ENCODE measurements around the gene RNF138.
"Not testable (repeated sequence)": the region's sequence is repeated elsewhere in the genome, so short reads cannot be mapped to it uniquely, and the experiment has no call there.

Gene RNF138

DNA sequence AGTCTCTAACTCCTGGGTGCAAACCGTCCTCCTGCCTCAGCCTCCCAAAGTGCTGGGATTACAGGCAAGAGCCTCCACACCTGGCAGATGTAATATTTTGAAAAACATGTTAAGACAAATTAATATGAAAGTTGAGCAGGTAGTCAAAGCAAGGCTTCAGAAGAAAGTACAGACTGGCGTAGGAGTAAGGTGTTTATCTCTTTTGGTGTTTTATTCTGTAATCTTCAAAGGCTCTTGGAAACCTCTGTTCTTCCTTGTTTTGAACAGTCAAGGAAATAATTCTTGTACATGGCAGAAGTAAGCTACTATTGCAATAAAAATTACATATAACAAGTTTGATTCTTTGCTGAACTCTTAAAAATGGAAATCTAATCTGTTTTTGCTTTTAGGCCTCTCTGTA lies 5.3 kb downstream of the RNF138 start:
- DNase-seq: no peak

DNA sequence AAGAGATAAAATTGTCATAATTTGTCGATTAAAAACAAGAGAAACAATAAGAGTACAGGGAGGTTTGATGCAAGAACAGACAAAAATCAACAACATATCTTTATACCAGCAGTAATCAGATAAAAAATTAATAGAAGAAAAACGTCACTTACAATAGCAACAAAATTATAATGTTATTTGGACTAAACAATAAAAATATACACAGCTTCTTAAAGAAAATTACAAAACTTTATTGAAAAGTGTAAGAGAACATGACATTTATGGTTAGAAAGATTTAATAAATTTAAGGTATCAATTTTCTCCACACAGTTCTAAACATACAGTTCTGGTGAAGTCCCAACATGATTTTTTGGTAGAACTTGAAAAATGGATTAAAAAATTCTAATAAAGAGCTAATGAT lies 12.8 kb downstream of the RNF138 start:
- no peak for DNase-seq

DNA sequence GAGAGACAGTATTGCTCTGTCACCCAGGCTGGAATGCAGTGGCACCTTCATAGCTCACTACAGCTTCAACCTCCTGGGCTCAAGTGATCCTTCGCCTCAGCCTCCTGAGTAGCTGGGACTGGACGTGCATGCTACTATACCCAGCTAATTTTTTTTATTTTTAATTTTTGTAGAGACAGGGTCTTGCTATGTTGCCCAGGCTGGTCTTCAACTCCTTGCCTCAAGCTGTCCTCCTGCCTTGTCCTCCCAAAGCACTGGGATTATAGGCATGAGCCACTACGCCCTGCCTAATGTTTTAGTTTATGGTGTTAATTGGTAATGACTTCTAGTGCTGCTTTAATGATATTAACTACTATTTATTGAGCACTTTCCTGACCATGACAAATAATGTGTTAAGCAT lies 18.3 kb downstream of the RNF138 start:
- DNase-seq: no peak

DNA sequence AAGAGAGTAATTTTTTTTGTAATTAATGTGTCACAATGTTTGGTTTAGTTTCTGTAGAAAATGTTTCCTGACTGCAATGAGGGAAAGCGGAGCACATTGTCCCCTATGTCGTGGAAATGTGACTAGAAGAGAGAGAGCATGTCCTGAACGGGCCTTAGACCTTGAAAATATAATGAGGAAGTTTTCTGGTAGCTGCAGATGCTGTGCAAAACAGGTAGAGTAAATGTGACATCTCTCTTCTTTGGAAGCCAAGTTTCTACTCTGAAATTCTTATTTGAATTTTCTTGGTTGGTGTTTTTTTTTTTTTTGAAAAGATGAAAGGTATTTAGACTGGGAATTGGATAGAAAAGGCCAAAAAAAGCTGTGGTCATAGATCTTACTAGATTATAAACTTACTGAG lies 20.0 kb downstream of the RNF138 start:
- DNase-seq: no peak

DNA sequence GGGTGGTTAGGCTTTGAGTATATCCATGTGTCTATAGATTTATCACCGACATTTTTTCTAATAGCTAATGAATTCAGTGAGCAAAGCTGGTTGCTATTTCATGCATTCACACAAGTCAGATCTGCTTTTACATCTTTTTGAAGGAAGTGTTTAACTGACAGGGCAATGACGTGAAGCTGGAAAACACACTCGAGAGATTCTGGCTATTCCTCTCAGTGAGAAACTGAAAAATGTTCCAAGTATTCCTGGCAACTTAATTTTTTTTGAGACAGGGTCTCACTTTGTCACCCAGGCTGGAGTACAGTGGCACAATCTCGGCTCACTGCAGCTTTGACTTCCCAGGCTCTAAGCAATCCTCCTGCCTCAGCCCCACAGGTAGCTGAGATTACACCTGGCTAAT lies 21.2 kb downstream of the RNF138 start:
- no peak for DNase-seq

DNA sequence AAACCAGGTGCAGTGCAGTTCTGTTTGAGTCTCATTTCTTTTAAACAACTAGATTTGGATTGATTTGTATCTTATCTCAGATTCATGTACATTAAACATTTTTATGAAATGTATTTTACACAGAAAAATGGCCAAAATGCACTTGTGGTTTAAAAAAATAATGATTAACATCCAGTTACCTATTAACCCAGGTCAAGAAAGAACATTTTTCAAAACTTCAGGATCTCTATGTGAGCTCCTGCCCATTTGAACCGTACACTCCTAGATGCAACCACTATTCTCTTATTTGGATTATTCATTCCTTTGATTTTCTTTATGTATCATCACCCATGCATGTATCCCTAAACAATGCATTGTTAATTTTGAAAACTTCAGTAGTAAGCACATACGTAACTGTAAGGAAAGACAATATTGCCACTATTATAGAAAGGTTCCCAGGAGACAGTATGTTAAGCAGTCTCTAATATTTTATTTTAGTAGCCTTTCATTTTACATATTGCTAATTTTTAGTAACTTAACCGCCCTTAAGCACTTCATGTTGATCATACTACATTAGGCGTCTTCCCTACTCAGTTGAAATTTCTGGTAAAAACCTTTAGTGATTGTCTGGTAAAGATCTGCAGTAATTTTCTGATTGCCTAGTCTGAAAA lies 22.7 kb downstream of the RNF138 start:
- no peak for DNase-seq

DNA sequence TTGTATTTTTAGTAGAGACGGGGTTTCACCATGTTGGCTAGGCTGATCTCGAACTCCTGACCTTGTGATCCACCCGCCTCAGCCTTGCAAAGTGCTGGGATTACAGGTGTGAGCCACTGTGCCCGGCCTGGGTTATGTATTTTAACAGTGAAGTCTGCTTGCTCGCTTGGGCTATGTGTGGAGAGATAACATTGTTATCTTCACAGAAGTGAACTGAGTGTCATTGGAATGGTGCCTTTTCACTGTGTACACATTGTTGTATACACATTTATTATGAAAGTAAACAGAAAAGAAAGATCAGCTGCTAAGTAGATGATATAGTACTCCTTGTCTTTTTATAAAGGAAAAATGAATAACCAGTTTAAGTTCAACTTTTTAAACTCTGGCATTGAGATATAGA lies 30.4 kb downstream of the RNF138 start:
- DNase-seq: no peak

DNA sequence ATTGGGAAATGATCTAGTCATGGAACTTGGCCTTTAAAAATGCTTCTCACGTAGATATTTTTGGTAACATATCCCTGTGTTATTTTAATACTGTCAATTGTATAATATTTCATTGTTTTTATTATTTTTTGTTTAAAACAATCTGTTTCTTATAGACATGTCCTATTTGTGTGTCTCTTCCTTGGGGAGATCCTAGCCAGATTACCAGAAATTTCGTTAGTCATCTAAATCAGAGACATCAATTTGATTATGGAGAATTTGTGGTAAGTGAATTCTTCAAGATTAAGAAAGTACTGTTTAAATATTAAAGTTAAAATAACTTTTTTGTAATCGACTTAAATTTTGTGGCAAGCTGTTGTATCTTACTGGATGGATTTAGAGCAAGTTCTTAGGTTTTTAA lies 34.9 kb downstream of the RNF138 start:
- no peak for DNase-seq

DNA sequence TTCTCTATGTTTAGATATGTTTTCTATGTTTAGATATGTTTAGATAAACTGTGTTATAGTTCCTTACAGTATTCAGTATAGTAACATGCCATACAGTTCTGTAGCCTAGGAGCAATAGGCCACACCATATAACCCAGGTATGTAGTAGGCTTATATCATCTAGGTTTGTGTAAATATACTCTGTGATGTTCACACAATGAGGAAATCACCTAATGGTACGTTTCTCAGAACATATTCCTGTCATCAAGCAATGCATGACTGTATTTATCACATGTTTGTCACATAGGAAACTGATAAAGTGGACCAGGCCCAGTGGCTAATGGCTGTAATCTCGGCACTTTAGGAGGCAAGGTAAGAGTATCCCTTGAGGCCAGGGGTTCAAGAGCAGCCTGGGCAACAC lies 44.0 kb downstream of the RNF138 start:
- no peak for DNase-seq

DNA sequence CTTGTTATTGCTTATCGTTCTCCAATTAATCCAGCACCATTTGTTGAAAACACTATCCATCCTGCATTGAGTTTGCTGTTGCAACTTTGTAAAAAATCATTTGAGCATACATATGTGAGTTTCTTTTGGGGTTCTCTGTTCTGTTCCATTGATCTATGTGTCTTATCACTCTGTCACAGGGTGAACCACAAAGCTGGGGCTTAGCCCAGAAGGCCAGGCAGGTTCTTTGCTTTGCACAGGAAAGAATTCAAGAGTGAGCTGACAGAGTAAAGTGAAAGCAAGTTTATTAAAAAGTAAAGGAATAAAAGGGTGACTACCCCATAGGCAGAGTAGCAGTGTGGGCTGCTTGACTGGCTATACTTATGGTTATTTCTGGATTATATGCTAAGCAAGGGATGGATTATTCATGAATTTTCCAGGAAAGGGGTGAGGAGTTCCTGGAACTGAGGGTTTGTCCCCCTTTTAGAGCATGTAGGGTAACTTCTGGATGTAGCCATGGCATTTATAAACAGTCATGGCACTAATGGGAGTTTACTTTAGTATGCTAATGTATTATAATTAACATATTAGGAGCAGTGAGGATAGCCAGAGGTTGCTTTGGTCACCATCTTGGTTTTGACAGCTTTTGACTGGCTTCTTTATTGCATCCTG lies 46.8 kb downstream of the RNF138 start:
- no peak for DNase-seq

DNA sequence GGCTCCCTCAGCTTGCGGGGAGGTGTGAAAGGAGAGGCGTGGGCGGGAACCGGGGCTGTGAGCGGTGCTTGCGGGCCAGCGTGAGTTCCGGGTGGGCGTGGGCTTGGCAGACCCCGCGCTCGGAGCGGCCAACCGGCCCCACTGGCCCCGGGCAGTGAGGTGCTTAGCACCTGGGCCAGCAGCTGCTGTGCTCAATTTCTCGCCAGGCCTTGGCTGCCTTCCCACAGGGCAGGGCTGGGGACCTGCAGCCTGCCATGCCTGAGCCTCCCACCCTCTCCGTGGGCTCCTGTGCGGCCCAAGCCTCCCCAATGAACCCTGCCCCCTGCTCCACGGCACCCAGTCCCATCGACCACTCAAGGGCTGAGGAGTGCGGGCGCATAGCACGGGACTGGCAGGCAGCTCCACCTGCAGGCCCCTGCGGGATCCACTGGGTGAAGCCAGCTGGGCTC lies 48.2 kb downstream of the RNF138 start:
- DNase-seq: no peak

DNA sequence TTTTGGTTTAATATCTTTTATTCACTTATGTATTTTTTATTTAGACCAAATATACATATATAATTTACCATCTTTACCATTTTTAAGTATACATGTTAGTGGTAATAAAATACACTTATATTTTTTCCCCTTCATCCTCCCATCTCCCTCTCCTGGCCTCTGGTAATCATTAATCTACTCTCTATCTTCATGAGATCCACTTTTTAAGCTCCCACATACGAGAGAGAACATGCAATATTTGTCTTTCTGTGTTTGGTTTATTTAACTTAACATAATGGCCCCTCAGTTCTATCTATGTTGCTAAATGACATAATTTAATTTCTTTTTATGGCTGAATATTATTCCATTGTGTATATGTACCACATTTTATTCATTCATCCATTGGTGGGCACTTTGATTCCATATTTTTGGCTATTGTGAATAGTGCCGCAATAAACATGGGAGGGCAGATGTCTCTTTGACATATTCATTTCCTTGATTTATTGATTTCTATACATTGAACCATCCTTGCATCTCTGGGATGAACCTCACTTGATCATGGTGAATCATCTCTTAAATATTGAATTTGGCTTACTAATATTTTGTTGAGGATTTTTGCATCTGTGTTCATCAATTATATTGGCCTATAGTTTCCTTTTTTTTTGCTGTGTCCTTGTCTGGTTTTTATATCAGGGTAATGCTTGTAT lies 56.7 kb downstream of the RNF138 start:
- no peak for DNase-seq

DNA sequence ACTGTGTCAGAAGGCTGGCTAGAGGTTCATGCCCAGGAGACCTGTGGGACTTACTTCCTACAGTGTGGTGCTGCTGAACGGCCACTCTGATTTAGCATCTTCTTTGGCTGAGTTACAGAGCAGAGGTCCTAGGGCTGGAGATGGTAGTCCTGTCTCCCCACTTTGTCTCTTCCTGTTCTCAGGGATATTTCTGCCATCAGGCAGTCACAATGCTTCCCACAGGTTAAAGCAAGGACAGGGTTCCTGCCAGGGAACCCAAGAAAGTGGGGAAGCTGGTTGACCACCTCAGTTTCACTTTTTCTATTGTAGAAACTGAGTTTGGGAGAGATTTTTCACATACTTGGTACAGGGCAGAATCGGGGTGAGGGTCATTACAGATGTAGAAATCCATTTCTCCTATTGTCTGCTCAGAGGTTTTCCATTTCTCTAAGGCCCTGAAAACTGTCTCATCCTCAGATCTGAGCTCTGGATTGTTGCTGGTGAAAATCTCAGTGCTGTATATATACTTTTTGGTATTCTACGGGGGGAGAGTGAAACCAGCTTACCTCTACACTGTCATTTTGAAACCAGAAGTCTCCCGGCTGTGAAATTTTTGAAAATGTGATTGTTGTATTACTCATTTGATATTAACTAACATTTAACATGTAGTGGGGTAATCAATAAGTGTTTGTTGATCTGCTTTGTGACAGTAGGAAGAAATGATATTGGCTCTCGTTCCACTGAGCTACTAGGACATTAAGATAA lies 61.2 kb downstream of the RNF138 start:
- no peak for DNase-seq

DNA sequence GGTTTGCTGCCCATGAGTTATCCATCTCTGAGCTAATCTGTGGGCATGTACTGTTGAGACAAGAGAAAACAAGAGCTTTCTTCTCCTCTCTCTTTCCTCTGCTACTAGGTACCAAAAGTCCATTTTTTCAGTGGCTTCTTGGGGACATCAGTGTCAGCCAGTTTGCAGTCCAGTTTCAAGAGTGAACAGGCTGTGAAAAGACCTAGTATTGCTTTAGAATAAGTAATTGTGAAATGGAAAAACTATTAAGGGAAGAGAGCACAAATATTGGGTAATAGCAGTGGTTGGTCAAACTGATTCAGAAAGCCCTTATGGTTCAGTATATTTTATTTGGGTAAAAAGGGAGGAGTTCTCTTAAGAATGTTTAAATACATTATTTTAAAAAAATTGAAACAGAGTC lies 65.2 kb downstream of the RNF138 start:
- no peak for DNase-seq

DNA sequence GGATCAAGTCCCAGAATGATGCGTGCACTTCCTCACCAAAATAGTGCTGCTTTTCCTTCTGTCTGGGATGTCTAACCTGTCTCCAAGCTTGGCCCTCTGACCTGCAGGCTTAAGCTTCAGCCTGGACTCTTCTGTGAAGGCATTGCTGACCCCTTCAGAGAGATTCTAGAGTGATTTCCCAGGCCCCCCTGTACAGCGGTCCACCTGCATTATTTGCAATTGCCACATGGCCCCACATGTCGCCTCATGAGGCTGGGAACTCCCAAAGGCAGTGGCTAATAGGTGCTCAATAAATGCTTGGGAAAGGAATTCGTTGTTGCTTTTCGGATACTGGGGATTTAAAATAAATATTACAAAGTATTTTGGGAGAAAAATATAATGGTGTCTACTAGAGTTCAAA lies 65.9 kb downstream of the RNF138 start:
- DNase-seq: no peak

DNA sequence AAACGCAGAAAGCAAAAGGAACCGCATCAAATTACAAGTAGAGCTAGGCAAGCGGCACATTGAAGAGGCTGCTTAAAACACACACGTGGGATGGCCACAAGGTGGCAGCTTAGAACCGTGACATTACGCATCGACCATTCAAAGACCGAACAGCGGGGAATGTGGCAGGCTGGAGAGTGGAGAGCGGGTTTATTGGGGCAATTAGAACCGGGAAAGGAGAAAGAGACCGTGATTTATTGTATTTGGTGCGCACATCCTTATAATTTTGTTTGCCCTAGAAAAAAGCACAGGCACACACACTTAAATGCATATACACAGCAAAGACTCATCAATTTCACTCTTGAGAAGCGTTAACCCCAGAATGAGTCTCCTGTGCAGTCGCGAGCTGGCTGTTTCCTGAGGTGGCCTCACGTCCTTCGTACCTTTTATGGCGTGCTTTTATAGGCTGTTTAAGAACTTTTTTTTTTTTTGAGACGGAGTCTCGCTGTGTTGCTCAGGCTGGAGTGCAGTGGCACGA lies 66.5 kb downstream of the RNF138 start:
- peak; percentile 95 for DNase-seq

DNA sequence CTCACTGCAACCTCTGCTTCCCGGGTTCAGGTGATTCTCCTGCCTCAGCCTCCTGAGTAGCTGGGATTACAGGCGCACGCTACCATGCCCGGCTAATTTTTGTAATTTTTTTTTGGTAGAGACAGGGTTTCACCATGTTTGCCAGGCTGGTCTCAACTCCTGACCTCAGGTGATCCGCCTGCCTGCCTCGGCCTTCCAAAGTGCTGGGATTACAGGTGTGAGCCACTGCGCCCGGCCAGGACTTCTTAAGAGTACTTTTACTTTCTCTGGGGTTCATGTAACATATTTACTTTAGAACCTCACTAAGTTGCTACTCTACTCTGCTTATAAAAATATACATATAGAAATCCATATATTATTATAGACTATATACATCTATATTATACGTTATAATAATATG lies 67.0 kb downstream of the RNF138 start:
- not testable (repeated sequence) for DNase-seq

DNA sequence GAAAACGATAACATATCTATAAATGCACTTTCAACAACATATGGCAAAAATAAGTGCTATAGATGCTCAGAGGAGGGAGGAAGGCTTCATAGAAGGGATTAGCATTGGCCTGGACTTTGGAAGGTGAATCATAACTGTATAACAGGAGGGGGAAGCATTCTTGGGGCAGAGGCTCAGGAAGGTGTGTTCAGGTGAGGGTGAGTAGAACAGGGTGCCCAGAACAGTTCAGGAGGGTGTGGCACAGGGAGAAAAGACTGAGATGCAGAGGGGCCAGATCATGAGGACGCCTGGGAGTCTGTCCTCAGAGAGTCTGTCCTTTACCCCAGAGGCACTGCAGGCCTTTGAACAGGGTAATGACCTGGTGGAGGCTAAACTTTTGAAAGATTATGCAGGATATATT lies 68.9 kb downstream of the RNF138 start:
- no peak for DNase-seq

DNA sequence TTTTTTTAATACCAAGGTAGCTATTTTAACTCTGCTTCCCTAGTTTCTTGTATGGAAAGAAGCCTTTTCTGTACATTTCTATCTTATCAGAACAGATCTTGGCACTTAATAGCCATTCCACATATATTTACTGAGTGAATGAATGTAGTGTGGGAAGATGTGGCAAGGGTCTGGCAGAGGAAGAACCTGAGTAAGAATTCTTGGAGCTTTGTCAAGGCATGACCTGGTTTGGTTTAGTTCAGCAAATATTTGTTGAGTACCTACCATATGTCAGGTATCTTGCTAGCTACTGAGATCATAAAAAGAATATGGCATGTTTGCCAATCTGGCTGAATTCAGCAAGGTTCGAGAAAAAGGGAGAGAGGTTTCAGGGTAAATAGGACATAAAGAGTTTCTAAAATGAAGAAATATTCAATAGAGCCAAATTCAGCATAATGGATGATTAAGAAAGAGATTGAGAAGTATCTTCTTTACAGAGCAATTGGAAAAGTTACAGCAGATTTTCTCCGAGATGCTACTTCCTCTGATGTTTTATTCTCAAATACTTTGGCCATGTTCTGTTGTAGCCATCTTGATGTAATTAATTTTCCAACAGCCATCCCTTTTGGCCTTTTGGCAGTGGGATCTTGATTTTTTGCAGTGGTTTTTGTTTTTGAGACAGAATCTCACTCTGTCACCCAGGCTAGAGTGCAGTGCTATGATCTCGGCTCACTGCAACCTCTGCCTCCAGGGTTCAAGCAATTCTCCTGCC lies 76.5 kb downstream of the RNF138 start:
- DNase-seq: peak; percentile 75

DNA sequence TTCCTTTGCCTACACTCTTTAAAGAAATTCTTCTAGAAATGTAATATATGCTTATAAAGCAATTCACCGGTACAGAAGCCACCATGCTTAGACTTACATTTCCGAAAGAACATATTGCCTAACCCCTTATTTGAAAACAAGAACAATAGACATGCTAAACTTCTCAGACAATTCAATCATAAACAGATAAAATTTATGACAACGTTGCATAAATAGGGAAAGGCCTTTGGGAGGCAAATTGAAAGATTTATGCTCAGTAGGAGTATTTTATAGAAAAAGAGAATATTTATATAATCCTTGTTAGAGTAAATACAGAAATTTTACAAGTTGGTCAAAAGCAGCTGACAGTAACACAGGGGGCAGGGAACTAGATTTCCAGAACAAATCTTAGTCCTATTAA lies 82.0 kb downstream of the RNF138 start:
- DNase-seq: no peak

DNA sequence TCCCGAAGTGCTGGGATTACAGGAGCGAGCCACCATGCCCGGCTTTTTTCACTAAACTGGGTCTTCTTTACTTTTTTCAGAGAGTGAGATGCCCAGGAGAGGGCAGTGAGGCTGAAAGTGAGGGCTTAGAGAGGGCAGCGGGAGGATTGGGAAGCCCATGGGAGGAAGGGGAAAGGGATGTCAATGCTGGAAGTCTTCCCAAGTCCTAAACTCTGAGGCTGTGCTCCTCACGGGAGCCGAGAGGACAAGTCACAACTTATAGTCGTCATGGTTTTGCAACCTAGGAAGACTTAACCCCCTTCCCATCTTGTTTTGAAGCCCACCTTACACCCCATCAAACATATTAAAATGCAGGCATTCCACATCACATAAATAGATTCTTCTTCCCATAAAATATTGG lies 83.0 kb downstream of the RNF138 start:
- no peak for DNase-seq

DNA sequence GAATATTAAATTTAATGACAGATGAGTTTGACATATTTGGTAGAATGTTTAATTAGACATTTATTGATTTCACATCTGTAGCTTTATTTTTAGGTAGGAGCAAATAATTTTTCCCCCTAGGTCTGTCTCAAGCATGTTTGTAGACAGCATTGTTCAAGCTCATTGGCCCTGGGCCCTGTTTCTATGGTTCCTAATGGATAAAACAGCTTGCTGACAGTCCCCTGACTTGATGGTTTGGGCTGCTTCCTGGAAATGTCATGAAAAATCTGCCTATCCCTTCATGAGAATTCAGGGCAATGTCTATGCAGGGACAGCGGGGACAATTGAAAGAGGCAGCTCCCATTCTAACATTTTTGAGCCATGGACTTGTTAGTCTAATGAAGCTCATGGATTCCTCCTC lies 83.6 kb downstream of the RNF138 start:
- DNase-seq: peak; percentile 65

DNA sequence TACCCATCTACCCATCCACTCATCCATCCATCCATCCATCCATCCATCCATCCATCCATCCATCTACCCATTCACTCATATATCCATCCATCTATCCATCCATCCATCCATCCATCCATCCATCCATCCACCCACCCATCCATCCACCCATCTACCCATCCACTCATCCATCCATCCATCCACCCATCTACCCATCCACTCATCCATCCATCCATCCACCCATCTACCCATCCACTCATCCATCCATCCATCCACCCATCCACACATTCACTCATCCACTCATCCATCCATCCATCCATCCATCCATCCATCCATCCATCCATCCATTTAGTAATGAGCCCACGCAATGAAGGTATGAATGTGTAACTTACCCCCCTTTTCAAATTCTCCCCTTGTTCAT lies 85.1 kb downstream of the RNF138 start:
- not testable (repeated sequence) for DNase-seq
